Fibroblast of lung (primary cell): ENCODE measurements around the gene RPS15.

Source experiments
- EZH2 ChIP-seq: IDR thresholded peaks from 2 replicates; pipeline ENCODE4 v1.5.1; 2012; ENCODE audit warnings: low read length, control low read depth, mild to moderate bottlenecking; ENCODE audit errors: missing control alignments
- TF ChIP-seq, protein P1 (sequence below), 2 donors: IDR thresholded peaks in 1 of 2; conservative IDR thresholded peaks in 1 of 2; 1 replicate in 1 of 2; 2 replicates in 1 of 2; pipeline ENCODE4 v1.5.1; 2011 to 2012; ENCODE audit warnings: low read length in 2 of 2, control low read depth in 1 of 2, inconsistent platforms in 1 of 2, low read depth in 1 of 2, mild to moderate bottlenecking in 1 of 2

DNA sequence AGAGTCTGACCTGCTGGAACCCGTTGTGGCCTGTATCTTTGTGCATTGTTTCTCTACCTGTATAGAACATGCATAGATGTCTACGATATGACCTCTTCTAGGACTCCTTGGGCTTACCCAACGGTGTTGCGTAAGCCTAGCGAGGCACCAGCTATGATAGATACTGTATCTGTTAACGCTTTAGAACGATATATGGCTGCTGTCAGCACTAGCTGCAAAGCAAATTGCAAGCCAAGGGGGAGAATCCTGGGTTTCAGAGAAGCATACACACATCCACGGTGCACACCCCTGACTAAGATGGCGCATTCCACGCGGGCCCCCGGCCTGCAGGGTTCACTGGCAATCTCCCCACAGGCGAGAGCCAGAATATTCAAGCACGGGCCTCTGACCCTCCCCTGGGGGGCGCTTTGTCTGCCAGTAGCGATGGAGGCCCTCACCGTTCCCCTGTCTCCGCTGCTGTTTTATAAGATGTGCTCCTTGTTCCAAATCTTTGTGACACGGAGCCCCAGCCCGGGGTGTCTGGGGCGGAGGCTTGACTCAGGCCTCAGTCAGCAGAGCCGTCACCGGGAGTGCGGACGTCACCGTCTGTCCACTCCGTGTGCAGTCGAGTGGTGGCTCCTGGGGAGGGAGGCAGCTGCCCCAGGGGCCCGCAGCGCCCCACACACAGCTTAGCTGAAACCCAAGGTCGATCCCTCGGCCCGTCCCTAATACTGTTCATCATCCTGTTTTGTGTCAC, 12.9 kb upstream of the RPS15 start:
- no peak for TF ChIP-seq EZH2
- TF ChIP-seq, protein P1, sequence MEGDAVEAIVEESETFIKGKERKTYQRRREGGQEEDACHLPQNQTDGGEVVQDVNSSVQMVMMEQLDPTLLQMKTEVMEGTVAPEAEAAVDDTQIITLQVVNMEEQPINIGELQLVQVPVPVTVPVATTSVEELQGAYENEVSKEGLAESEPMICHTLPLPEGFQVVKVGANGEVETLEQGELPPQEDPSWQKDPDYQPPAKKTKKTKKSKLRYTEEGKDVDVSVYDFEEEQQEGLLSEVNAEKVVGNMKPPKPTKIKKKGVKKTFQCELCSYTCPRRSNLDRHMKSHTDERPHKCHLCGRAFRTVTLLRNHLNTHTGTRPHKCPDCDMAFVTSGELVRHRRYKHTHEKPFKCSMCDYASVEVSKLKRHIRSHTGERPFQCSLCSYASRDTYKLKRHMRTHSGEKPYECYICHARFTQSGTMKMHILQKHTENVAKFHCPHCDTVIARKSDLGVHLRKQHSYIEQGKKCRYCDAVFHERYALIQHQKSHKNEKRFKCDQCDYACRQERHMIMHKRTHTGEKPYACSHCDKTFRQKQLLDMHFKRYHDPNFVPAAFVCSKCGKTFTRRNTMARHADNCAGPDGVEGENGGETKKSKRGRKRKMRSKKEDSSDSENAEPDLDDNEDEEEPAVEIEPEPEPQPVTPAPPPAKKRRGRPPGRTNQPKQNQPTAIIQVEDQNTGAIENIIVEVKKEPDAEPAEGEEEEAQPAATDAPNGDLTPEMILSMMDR (conservative IDR thresholded peaks at IDR 0.05 in 1 of 2, IDR thresholded peaks at IDR 0.05 in 1 of 2; ENCODE audit: low read depth in 1 of 2, low read length in 2 of 2) = no peak
